H1 (cell line): Measurements from ENCODE around the gene CCDC88C. TPM values are rescaled to one million over a fixed set of nuclear protein-coding genes. Genes with fewer than 3 reads are reported as not detected.
"Not testable (repeated sequence)": the region's sequence is repeated elsewhere in the genome, so short reads cannot be mapped to it uniquely, and the experiment has no call there.

Experiments used
- CTCF ChIA-PET: fragments of 300-600 bp; sonication (Branson Sonifier 250); formaldehyde crosslinking; loops from one replicate; lab custom pipeline; 2021; ENCODE audit not compliant: partially characterized antibody; lab: Charles Lee
- POLR2A ChIA-PET: fragments of 300-600 bp; sonication (Branson Sonifier 250); formaldehyde crosslinking; loops from one replicate; lab custom pipeline; 2021; ENCODE audit warnings: inconsistent platforms; ENCODE audit not compliant: partially characterized antibody; lab: Charles Lee
- DNase-seq, 2 experiments: peaks; one replicate each; pipeline versions ENCODE4 v3.0.0 to v3.0.0-alpha.2; 2010 to 2022; ENCODE audit warnings: low spot score in 2 of 2, low read depth in 1 of 2, mixed read lengths in 1 of 2
- FAIRE-seq: peaks from 2 replicates; lab custom pipeline; 2011; peaks lifted over from hg19 to GRCh38; lab: Jason Lieb, UNC
- H2AFZ ChIP-seq: 2 replicates; pipeline ENCODE4 v1.8.1; 2012; ENCODE audit warnings: low read length, inconsistent platforms
- H2AK5ac ChIP-seq: 2 replicates; pipeline ENCODE4 v1.6.1; 2013; ENCODE audit warnings: low read depth, low read length
- H2BK120ac ChIP-seq: replicated peaks from 2 replicates; pipeline ENCODE3; 2013; ENCODE audit warnings: low read depth, low read length, inconsistent platforms
- H2BK12ac ChIP-seq: 2 replicates; pipeline ENCODE4 v1.6.1; 2013; ENCODE audit warnings: low read depth, low read length
- H2BK15ac ChIP-seq: 2 replicates; pipeline ENCODE4 v1.6.1; 2013; ENCODE audit warnings: low read length
- H2BK20ac ChIP-seq: 2 replicates; pipeline ENCODE4 v1.6.1; 2013; ENCODE audit warnings: low read length
- H2BK5ac ChIP-seq: 2 replicates; pipeline ENCODE4 v1.6.1; 2013; ENCODE audit warnings: low read depth, low read length
- H3K14ac ChIP-seq: 2 replicates; pipeline ENCODE4 v1.6.1; 2013; ENCODE audit warnings: inconsistent platforms; ENCODE audit not compliant: insufficient read length
- H3K18ac ChIP-seq: 2 replicates; pipeline ENCODE4 v1.6.1; 2013; ENCODE audit warnings: low read length; ENCODE audit errors: extremely low read depth
- H3K23ac ChIP-seq: 2 replicates; pipeline ENCODE4 v1.6.1; 2013; ENCODE audit warnings: inconsistent platforms; ENCODE audit not compliant: insufficient read length
- H3K23me2 ChIP-seq: 2 replicates; pipeline ENCODE4 v1.6.1; 2013; ENCODE audit warnings: low read depth, low read length
- H3K27ac ChIP-seq: 2 replicates; pipeline ENCODE4 v1.6.1; 2011; ENCODE audit warnings: low read depth, low read length, inconsistent platforms
- H3K27me3 ChIP-seq, 4 experiments: replicated peaks in 1 of 4; 1 replicate in 1 of 4; 2 replicates in 3 of 4; pipeline versions ENCODE4 v1.6.1 to v1.8.1; 2011 to 2013; ENCODE audit warnings: low read length in 3 of 4, mild to moderate bottlenecking in 3 of 4, inconsistent platforms in 2 of 4, mixed read lengths in 2 of 4, moderate library complexity in 1 of 4; ENCODE audit not compliant: control insufficient read depth in 3 of 4, insufficient read depth in 3 of 4; ENCODE audit errors: extremely low read depth in 1 of 4
- H3K36me3 ChIP-seq, 4 experiments: 2 replicates each; pipeline versions ENCODE4 v1.6.1 to v1.8.1; 2011 to 2013; ENCODE audit warnings: mild to moderate bottlenecking in 4 of 4, low read length in 3 of 4, moderate library complexity in 2 of 4, control low read depth in 1 of 4, inconsistent platforms in 1 of 4; ENCODE audit not compliant: insufficient read depth in 4 of 4, control insufficient read depth in 2 of 4
- H3K4ac ChIP-seq: replicated peaks from 2 replicates; pipeline ENCODE3; 2013; ENCODE audit warnings: low read length, low read depth, mixed read lengths, inconsistent platforms; ENCODE audit not compliant: insufficient read length
- H3K4me1 ChIP-seq, 4 experiments: replicated peaks in 1 of 4; 1 replicate in 1 of 4; 2 replicates in 3 of 4; pipeline versions ENCODE4 v1.6.1 to v1.8.1; 2011 to 2013; ENCODE audit warnings: low read length in 3 of 4, inconsistent platforms in 2 of 4, mixed read lengths in 1 of 4; ENCODE audit not compliant: insufficient read depth in 4 of 4, control insufficient read depth in 3 of 4
- H3K4me2 ChIP-seq, 2 experiments: 2 replicates each; pipeline versions ENCODE4 v1.6.1 to v1.8.1; 2011 to 2013; ENCODE audit warnings: low read depth in 2 of 2, low read length in 2 of 2, control low read depth in 1 of 2, inconsistent platforms in 1 of 2, mild to moderate bottlenecking in 1 of 2; ENCODE audit not compliant: insufficient read depth in 1 of 2
- H3K4me3 ChIP-seq, 4 experiments: fragments of 200-600, 300-600 bp in 1 of 4; sonication (generic), shearing (Covaris generic), sonication (Bioruptor Twin) in 1 of 4; 2 replicates each; pipeline versions ENCODE4 v1.5.1 to v1.8.1; 2011 to 2016; ENCODE audit warnings: low read length in 4 of 4, low read depth in 3 of 4, control low read depth in 2 of 4, inconsistent platforms in 2 of 4, mild to moderate bottlenecking in 2 of 4, mixed read lengths in 1 of 4, moderate library complexity in 1 of 4; ENCODE audit not compliant: insufficient read depth in 2 of 4; ENCODE audit errors: extremely low read depth in 1 of 4
- H3K56ac ChIP-seq: replicated peaks from 2 replicates; pipeline ENCODE3; 2013; ENCODE audit warnings: low read depth, mild to moderate bottlenecking, mixed read lengths, low read length, inconsistent platforms; ENCODE audit not compliant: insufficient read length
- H3K79me1 ChIP-seq: 2 replicates; pipeline ENCODE4 v1.6.1; 2013; ENCODE audit warnings: low read depth, low read length, control low read depth
- H3K79me2 ChIP-seq, 2 experiments: 2 replicates each; pipeline versions ENCODE4 v1.6.1 to v1.8.1; 2012 to 2013; ENCODE audit warnings: low read length in 2 of 2, mild to moderate bottlenecking in 2 of 2, inconsistent platforms in 1 of 2; ENCODE audit not compliant: insufficient read depth in 2 of 2, control insufficient read depth in 1 of 2
- H3K9ac ChIP-seq, 4 experiments: replicated peaks in 1 of 4; 1 replicate in 1 of 4; 2 replicates in 3 of 4; pipeline versions ENCODE4 v1.6.1 to v1.8.1; 2011 to 2013; ENCODE audit warnings: low read depth in 3 of 4, low read length in 3 of 4, control low read depth in 2 of 4, mild to moderate bottlenecking in 2 of 4, moderate library complexity in 2 of 4, inconsistent platforms in 1 of 4; ENCODE audit errors: extremely low read depth in 1 of 4
- H3K9me3 ChIP-seq, 2 experiments: 2 replicates each; pipeline versions ENCODE4 v1.6.1 to v1.8.1; 2012 to 2013; ENCODE audit warnings: mild to moderate bottlenecking in 2 of 2, moderate library complexity in 2 of 2, control low read depth in 1 of 2, inconsistent platforms in 1 of 2, low read depth in 1 of 2, low read length in 1 of 2, mixed read lengths in 1 of 2; ENCODE audit not compliant: insufficient read depth in 2 of 2
- H4K20me1 ChIP-seq, 2 experiments: replicated peaks in 1 of 2; 2 replicates each; pipeline versions ENCODE3 to v1.8.1; 2011 to 2013; ENCODE audit warnings: inconsistent platforms in 2 of 2, low read length in 2 of 2, mild to moderate bottlenecking in 1 of 2; ENCODE audit not compliant: insufficient read depth in 2 of 2, control insufficient read depth in 1 of 2
- H4K5ac ChIP-seq: 2 replicates; pipeline ENCODE4 v1.6.1; 2013; ENCODE audit warnings: low read length, low read depth, mixed read lengths, inconsistent platforms; ENCODE audit not compliant: insufficient read length
- H4K8ac ChIP-seq: 2 replicates; pipeline ENCODE4 v1.8.0; 2013; ENCODE audit warnings: mild to moderate bottlenecking, moderate library complexity, low read length, inconsistent platforms; ENCODE audit not compliant: insufficient read depth; ENCODE audit errors: extremely low read depth
- H4K91ac ChIP-seq: replicated peaks from 2 replicates; pipeline ENCODE3; 2013; ENCODE audit warnings: low read length, mixed read lengths, inconsistent platforms; ENCODE audit not compliant: insufficient read length
- WGBS, 2 experiments: shearing (Covaris generic) in 1 of 2; methylation state at CpG; one replicate each; pipeline versions ENCODE4 v1.1.6 to v1.1.7; 2013 to 2015; ENCODE audit warnings: low lambda C conversion rate in 2 of 2, mixed read lengths in 2 of 2, inconsistent platforms in 1 of 2, low coverage in 1 of 2, missing lambda C conversion rate in 1 of 2; ENCODE audit not compliant: insufficient replicate concordance in 2 of 2, insufficient coverage in 1 of 2, insufficient read length in 1 of 2; ENCODE audit errors: extremely low coverage in 1 of 2, missing lambda C conversion rate in 1 of 2; 5-methylcytosine and 5-hydroxymethylcytosine counted together
- polyA plus RNA-seq, 7 experiments: library from polyadenylated mRNA; depleted of rRNA in 3 of 7; stranded (reverse) in 5 of 7; unstranded in 2 of 7; fragments of >200 nt in 5 of 7; fragments of 200-250 nt in 2 of 7; gene quantifications; 1 replicate in 5 of 7; 2 replicates in 1 of 7; 4 replicates in 1 of 7; pipeline versions ENCODE4 v1.2.1 to v1.2.3, GENCODE V29; 2011 to 2013; ENCODE audit warnings: missing spikeins in 2 of 7, mixed read lengths in 2 of 7
- total RNA-seq: library from RNA; stranded (reverse); fragmentation: NEBNext Ultra II Directional; extraction: Animal tissue kit (Norgen Biotek cat#: 25700); gene quantifications from 2 replicates; pipeline ENCODE4 v1.2.1, GENCODE V29; 2021

The CCDC88C gene
- total and polyA plus RNA-seq, 2 of the 8 experiments (the other 6 are each of a cell fraction or from before 2014, with no cell fraction given): 10.3 to 57.7 TPM

DNA sequence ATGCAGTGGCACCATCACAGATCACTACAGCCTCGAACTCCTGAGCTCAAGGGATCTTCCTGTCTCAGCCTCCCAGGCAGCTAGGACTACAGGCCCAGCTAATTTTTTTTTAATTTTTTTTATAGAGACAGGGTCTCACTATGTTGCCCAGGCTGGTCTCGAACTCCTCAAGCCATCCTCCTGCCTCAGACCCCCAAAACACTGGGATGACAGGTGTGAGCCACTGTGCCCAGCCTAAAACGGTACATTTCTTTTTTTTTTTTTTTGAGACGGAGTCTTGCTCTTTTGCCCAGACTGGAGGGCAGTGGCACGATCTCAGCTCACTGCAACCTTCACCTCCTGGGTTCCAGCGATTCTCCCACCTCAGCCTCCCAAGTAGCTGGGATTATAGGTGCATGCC, 8.4 kb downstream of the CCDC88C start:
- not testable (repeated sequence) for H4K8ac ChIP-seq, H3K9me3 ChIP-seq, H3K56ac ChIP-seq, H3K4me3 ChIP-seq, H2BK5ac ChIP-seq, H2BK120ac ChIP-seq, H3K18ac ChIP-seq, H3K23me2 ChIP-seq, H2BK12ac ChIP-seq, H2BK15ac ChIP-seq, H3K23ac ChIP-seq, FAIRE-seq, H4K5ac ChIP-seq, H3K4ac ChIP-seq, H2BK20ac ChIP-seq, DNase-seq, H3K4me2 ChIP-seq, H3K14ac ChIP-seq, H3K27me3 ChIP-seq, H2AK5ac ChIP-seq, H4K91ac ChIP-seq, H2AFZ ChIP-seq, H3K27ac ChIP-seq, H3K9ac ChIP-seq
- Histone ChIP-seq H3K79me1 (peaks cover 20% of the 10 kb centered on the region), H4K20me1 (peaks cover 11 to 21% of the 10 kb centered on the region in 2 experiments), H3K4me1 (peaks cover 0 to 12% (median 11%) of the 10 kb centered on the region in 4 experiments; a peak in 6 of 7 replicates), H3K36me3 (peaks cover 0 to 13% (median 5%) of the 10 kb centered on the region in 4 experiments; a peak in 5 of 8 replicates), H3K79me2 (peaks cover 16 to 91% of the 10 kb centered on the region in 2 experiments)
- WGBS, 2 experiments: 97% methylated on average over 3 of the region's 6 CpGs; no CpG with 5 or more reads in 1 of the 2 experiments
- ChIA-PET POLR2A (interaction anchor here (0.6 to 1.0 kb wide), 2 partner anchors 9 to 68 kb away, joined by 3 read pairs; partner anchors contain the start of gene CCDC88C), CTCF (interaction anchor here (1.2 to 1.5 kb wide), 3 partner anchors 68 to 86 kb away, joined by 4 to 5 read pairs (median 5); no protein-coding TSS in a partner anchor)
